ENCODE results near the gene RUNDC1. TPM values are rescaled to one million over a fixed set of nuclear protein-coding genes. Genes with fewer than 3 reads are reported as not detected.

RUNDC1 gene
- total and polyA plus RNA-seq, 9 donors = 6.1 to 19.4 (median 12.1) TPM

DNA sequence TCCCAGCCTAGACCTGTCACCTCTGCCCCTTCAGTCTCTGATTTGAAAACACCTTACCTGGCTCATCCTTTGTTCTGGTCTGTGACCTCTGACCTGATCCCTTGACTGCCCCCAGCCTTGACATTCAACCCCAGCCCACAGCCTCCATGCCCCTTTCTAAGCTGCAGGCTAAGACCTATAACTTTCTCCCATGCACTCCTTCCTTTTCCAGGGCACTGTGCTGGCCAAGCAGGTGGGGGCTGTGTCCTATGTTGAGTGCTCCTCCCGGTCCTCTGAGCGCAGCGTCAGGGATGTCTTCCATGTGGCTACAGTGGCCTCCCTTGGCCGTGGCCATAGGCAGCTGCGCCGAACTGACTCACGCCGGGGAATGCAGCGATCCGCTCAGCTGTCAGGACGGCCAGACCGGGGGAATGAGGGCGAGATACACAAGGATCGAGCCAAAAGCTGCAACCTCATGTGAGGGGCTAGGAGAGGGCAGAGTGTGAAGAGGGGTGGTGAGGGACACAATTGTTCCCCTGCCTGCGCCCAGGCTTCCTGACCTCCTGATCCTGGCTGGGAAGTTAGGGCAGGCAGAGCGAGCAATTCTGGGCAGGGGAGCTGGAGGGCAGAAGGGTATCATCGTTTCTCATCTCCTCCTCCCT is 48.0 kb downstream of the RUNDC1 start:
- Histone ChIP-seq H3K9me3 (no peaks in the 10 kb centered on the region), H3K4me1 (ENCODE audit: insufficient read depth) (no peaks in the 10 kb centered on the region), H3K27ac (no peak overlapping the region), H3K36me3 (no peaks in the 10 kb centered on the region), H3K4me3 (no peak overlapping the region), H3K27me3 (no peaks in the 10 kb centered on the region)
- TF ChIP-seq POLR2A (IDR thresholded peaks at IDR 0.05) = no peak
- no peak for TF ChIP-seq EP300 (IDR thresholded peaks at IDR 0.05)
- WGBS, 3 donors = 83 to 87% (median 83%) methylated on average over 17 of the region's 17 CpGs
- intact Hi-C loops (cut with DNase I) = loop anchor here in 2 of 4 donors (5.0 to 10.0 kb wide), 3 partner anchors 99 to 286 kb away; partner anchors contain the start of genes BRCA1 (in 1 of the 2) and TMEM106A (in 1 of the 2)
- DNase-seq = no peak

DNA sequence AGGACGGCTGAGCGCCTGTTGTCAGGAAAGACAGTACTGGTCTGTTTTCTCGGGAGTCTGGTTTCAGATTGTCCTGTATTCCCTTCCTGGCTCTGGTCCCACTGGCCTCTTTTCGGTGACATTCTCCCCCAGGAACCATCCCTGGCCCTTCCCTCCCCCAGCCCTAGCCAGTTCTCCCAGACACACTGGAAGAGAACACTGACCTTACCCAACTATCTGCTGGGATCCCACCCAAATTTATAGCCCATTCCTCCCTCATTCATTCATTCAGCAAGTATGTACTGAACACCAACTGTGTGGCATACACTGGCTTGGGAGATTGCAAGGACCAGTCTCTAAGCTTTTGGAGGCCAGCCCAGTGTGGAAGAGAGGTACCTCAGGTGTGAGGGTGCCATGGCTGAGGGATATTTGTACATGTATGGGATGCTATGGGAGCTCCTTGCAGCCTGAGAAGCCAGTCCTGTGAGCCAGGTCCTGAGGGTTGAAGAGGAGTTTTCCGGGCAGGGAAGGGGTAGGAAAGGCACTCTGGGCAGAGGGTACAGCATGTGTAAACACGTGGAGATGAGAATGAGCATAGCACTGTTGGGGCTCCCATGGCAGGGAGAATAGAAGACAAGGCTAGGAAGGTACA is 49.9 kb downstream of the RUNDC1 start:
- H3K4me3 ChIP-seq = no peak overlapping the region
- no peak for DNase-seq
- TF ChIP-seq EP300 (IDR thresholded peaks at IDR 0.05) = no peak
- TF ChIP-seq, protein P1, sequence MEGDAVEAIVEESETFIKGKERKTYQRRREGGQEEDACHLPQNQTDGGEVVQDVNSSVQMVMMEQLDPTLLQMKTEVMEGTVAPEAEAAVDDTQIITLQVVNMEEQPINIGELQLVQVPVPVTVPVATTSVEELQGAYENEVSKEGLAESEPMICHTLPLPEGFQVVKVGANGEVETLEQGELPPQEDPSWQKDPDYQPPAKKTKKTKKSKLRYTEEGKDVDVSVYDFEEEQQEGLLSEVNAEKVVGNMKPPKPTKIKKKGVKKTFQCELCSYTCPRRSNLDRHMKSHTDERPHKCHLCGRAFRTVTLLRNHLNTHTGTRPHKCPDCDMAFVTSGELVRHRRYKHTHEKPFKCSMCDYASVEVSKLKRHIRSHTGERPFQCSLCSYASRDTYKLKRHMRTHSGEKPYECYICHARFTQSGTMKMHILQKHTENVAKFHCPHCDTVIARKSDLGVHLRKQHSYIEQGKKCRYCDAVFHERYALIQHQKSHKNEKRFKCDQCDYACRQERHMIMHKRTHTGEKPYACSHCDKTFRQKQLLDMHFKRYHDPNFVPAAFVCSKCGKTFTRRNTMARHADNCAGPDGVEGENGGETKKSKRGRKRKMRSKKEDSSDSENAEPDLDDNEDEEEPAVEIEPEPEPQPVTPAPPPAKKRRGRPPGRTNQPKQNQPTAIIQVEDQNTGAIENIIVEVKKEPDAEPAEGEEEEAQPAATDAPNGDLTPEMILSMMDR (IDR thresholded peaks at IDR 0.05) = no peak
- no peak for TF ChIP-seq POLR2A (IDR thresholded peaks at IDR 0.05)
- no peak overlapping the region for H3K27ac ChIP-seq
- H3K4me1 ChIP-seq (ENCODE audit: insufficient read depth) = no peaks in the 10 kb centered on the region
- H3K36me3 ChIP-seq = no peaks in the 10 kb centered on the region
- 65 to 85% (median 71%) methylated on average over 6 of the region's 6 CpGs for WGBS, 3 donors
- no peaks in the 10 kb centered on the region for H3K27me3 ChIP-seq
- H3K9me3 ChIP-seq = no peaks in the 10 kb centered on the region
- intact Hi-C loops (cut with DNase I) = no loop called here

DNA sequence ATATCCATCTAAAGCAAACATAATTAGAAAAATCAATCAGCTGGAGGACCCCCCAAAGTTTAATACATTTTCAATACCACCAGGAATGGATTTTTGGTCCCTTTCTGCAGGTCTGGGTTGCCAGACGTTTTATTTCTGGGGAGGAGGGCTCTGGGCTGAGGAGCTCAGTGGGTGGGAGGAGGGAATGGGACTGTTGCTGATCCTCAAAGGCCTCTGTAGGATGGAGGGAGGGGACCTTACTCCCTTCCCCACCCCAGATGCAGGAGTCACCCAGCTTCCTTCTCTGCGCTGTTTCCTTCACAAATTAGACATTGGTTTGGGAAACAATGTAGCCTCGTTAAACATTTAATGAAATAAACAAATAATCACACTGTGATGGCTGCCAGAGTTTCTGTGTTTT is 51.3 kb downstream of the RUNDC1 start:
- no peak for DNase-seq

DNA sequence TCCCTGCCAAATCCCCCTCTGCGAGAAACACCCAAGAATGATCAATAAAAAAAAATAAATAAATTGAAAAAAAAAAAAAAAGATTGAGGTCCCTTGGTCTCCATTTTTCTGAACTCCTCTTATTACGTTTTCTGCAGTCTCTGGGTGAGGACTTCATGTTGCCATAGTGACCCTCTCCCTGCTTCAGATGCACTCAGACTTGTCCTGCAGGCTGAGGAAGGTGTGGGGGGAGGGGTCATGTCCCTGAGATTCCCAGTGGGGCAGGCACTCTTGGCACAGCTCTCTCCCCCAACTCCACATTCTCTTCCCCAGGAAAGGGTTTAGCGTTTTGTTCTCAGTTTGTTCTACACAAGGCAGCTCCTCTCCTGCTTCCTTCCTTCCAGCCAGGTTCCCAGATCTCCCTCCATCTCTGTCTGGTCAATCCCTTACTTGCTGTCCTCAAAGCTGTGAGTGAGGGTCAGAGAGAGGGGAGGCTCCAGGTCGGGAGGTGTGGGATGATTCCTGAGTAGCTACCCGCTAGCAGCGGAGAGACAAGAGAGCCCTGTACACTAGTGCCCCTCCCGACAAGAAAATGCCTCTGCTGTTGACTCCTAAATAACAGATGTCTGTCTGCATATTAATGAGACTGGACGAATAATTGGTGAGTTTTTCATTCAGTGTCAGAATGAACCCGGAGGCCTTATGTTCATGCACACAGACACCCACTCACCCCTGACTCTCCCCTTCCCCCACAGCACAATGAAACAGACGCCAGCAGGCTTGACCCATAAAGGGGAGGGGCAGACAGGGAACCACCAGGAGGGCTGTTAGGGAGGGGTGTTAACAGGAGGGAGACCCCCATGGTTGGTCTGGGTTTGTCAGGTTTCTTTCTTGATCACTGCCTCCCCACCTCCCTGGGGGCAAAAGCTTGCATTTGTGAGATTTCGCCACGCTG is 53.9 kb downstream of the RUNDC1 start:
- 38 to 49% (median 42%) methylated on average over 12 of the region's 12 CpGs for WGBS, 3 donors
- no peak for DNase-seq
- intact Hi-C loops (cut with DNase I) = no loop called here
- no peaks in the 10 kb centered on the region for H3K27me3 ChIP-seq
- H3K4me1 ChIP-seq (ENCODE audit: insufficient read depth) = no peaks in the 10 kb centered on the region
- H3K9me3 ChIP-seq = no peaks in the 10 kb centered on the region
- no peak for TF ChIP-seq POLR2A (IDR thresholded peaks at IDR 0.05)
- TF ChIP-seq, protein P1 (IDR thresholded peaks at IDR 0.05) = no peak
- TF ChIP-seq EP300 (IDR thresholded peaks at IDR 0.05) = no peak
- no peak overlapping the region for H3K4me3 ChIP-seq
- no peak overlapping the region for H3K27ac ChIP-seq
- H3K36me3 ChIP-seq = no peaks in the 10 kb centered on the region

More for the DNA sequence above, 51.3 kb downstream of the RUNDC1 start:
- intact Hi-C loops (cut with DNase I) = no loop called here
- 70 to 87% (median 79%) methylated on average over 3 of the region's 3 CpGs for WGBS, 3 donors
- H3K27ac ChIP-seq = no peak overlapping the region
- no peaks in the 10 kb centered on the region for H3K9me3 ChIP-seq
- no peaks in the 10 kb centered on the region for H3K27me3 ChIP-seq
- H3K4me1 ChIP-seq (ENCODE audit: insufficient read depth) = no peaks in the 10 kb centered on the region
- no peak overlapping the region for H3K4me3 ChIP-seq
- H3K36me3 ChIP-seq = no peaks in the 10 kb centered on the region
- TF ChIP-seq EP300 (IDR thresholded peaks at IDR 0.05) (no peak), POLR2A (IDR thresholded peaks at IDR 0.05) (no peak)
- TF ChIP-seq, protein P1 (IDR thresholded peaks at IDR 0.05) = no peak
